Liver (tissue), 9 donors: ENCODE results near the gene ENTR1. TPM values are rescaled to one million over a fixed set of nuclear protein-coding genes. Genes with fewer than 3 reads are reported as not detected.

Experiments used
- DNase-seq: peaks from one replicate; pipeline ENCODE4 v3.0.0-alpha.2; 2017; ENCODE audit warnings: low spot score
- H3K27ac ChIP-seq, 2 donors: one replicate each; pipeline ENCODE4 v1.7.0; 2013; ENCODE audit warnings: inconsistent platforms in 2 of 2, low read length in 2 of 2, control low read depth in 1 of 2, low read depth in 1 of 2, mild to moderate bottlenecking in 1 of 2
- H3K27me3 ChIP-seq, 4 donors: one replicate each; pipeline versions ENCODE4 v1.6.1 to v1.7.0; 2013; ENCODE audit warnings: low read length in 3 of 4, inconsistent platforms in 1 of 4, mild to moderate bottlenecking in 1 of 4, moderate library complexity in 1 of 4; ENCODE audit not compliant: control insufficient read depth in 4 of 4, insufficient read depth in 4 of 4
- H3K36me3 ChIP-seq, 4 donors: one replicate each; pipeline versions ENCODE4 v1.6.1 to v1.7.0; 2013; ENCODE audit warnings: low read length in 3 of 4, mild to moderate bottlenecking in 3 of 4, low read depth in 1 of 4, moderate library complexity in 1 of 4; ENCODE audit not compliant: control insufficient read depth in 4 of 4, insufficient read depth in 3 of 4
- H3K4me1 ChIP-seq, 4 donors: one replicate each; pipeline versions ENCODE4 v1.6.1 to v1.7.0; 2013; ENCODE audit warnings: low read length in 3 of 4, mild to moderate bottlenecking in 3 of 4, moderate library complexity in 1 of 4; ENCODE audit not compliant: control insufficient read depth in 4 of 4, insufficient read depth in 4 of 4
- H3K4me3 ChIP-seq, 3 donors: one replicate each; pipeline versions ENCODE4 v1.6.1 to v1.7.0; 2013; ENCODE audit warnings: low read length in 3 of 3, control low read depth in 1 of 3, low read depth in 1 of 3, mild to moderate bottlenecking in 1 of 3
- H3K9ac ChIP-seq, 2 donors: one replicate each; pipeline ENCODE4 v1.7.0; 2013; ENCODE audit warnings: low read length in 2 of 2, mild to moderate bottlenecking in 2 of 2, moderate library complexity in 2 of 2, control low read depth in 1 of 2, low read depth in 1 of 2
- H3K9me3 ChIP-seq, 4 donors: one replicate each; pipeline versions ENCODE4 v1.6.1 to v1.7.0; 2013; ENCODE audit warnings: low read length in 3 of 4; ENCODE audit not compliant: control insufficient read depth in 4 of 4
- CTCF ChIP-seq: fragments of 150-350 bp; IDR thresholded peaks from 2 replicates; pipeline ENCODE4 v1.5.1; 2017; ENCODE audit warnings: improper control_type of control experiment, low read depth, low read length; ENCODE audit not compliant: missing input control
- FOXA1 ChIP-seq: IDR thresholded peaks from 2 replicates; pipeline ENCODE4 v1.6.1; 2016; ENCODE audit warnings: antibody characterized with exemption
- GABPA ChIP-seq, 2 donors: IDR thresholded peaks in 1 of 2; conservative IDR thresholded peaks in 1 of 2; 2 replicates each; pipeline ENCODE4 v1.6.1; 2016; ENCODE audit warnings: antibody characterized with exemption in 2 of 2, mild to moderate bottlenecking in 1 of 2, moderate library complexity in 1 of 2
- HNF4A ChIP-seq, 2 donors: conservative IDR thresholded peaks; 2 replicates each; pipeline ENCODE4 v1.6.1; 2016; ENCODE audit warnings: antibody characterized with exemption in 2 of 2, mild to moderate bottlenecking in 2 of 2
- NR2F2 ChIP-seq: IDR thresholded peaks from 2 replicates; pipeline ENCODE4 v1.6.1; 2016; ENCODE audit warnings: antibody characterized with exemption
- RXRA ChIP-seq, 2 donors: IDR thresholded peaks; 2 replicates each; pipeline ENCODE4 v1.6.1; 2017 to 2018; ENCODE audit warnings: antibody characterized with exemption in 2 of 2, mild to moderate bottlenecking in 1 of 2
- TAF1 ChIP-seq: conservative IDR thresholded peaks from 2 replicates; pipeline ENCODE4 v1.6.1; 2016; ENCODE audit warnings: antibody characterized with exemption, mild to moderate bottlenecking
- YY1 ChIP-seq: IDR thresholded peaks from 2 replicates; pipeline ENCODE4 v1.6.1; 2016; ENCODE audit warnings: antibody characterized with exemption, mild to moderate bottlenecking
- WGBS: extraction: QIAGEN DNeasy Blood & Tissue Kit; methylation state at CpG from one replicate; pipeline ENCODE4 v1.1.7; 2013; 5-methylcytosine and 5-hydroxymethylcytosine counted together
- polyA plus RNA-seq, 2 donors: library from polyadenylated mRNA; stranded (reverse) in 1 of 2; unstranded in 1 of 2; fragments of 200-250 nt in 1 of 2; fragments of >200 nt in 1 of 2; fragmentation: Nextera tagmentation in 1 of 2; extraction: Ambion mirVana in 1 of 2; gene quantifications; one replicate each; pipeline versions ENCODE4 v1.2.1 to v1.2.3, GENCODE V29; 2013 to 2015
- total RNA-seq, 2 donors: library from RNA; depleted of rRNA; stranded (reverse); fragments of >200 nt; gene quantifications; one replicate each; pipeline ENCODE4 v1.2.3, GENCODE V29; 2014
- TF ChIP-seq, protein P1 (sequence below): IDR thresholded peaks from 2 replicates; pipeline ENCODE4 v1.6.1; 2016; ENCODE audit warnings: antibody characterized with exemption
- donor health status: healthy.
- donor health status: healthy.
- donor health status: healthy.
- donor health status: healthy.
- donor health status: healthy.

ENTR1 gene
- total and polyA plus RNA-seq, 4 donors: 11.0 to 28.1 (median 19.1) TPM

DNA sequence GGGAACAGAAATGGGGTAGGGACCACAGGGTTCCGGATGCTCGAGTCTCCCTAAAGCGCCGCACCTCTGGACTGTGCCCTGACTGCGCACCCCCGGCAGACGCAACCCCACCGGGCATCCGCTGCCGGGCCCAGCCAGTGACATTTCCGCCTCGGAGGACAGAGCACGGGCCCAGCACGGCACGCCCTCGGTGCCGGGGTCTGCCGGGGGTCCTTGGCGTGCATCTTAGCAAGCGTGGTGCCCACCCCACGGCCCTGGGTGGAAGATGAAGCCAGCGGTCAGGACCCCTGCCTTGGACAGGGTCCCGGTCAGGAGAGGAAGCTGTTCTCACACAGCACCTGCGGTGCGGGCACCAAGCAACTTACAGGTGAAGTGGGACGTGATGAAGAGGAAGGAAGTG is 22.2 kb upstream of the ENTR1 start:
- DNase-seq: no peak
- H3K27me3 ChIP-seq: no peaks in the 10 kb centered on the region
- H3K9me3 ChIP-seq: no peaks in the 10 kb centered on the region
- WGBS: 97% methylated on average over 26 of the region's 26 CpGs
- H3K27ac ChIP-seq: no peak overlapping the region
- H3K36me3 ChIP-seq: peaks cover 9 to 23% (median 13%) of the 10 kb centered on the region in 4 donors
- H3K4me3 ChIP-seq: no peak overlapping the region
- peaks cover 3 to 9% (median 7%) of the 10 kb centered on the region in 4 donors for H3K4me1 ChIP-seq
- TF ChIP-seq GABPA (IDR thresholded peaks at IDR 0.05 in 1 of 2, conservative IDR thresholded peaks at IDR 0.05 in 1 of 2) (no peak), TAF1 (no peak), CTCF (no peak), NR2F2 (no peak), FOXA1 (no peak), HNF4A (conservative IDR thresholded peaks at IDR 0.05) (no peak), RXRA (IDR thresholded peaks at IDR 0.05) (no peak), YY1 (no peak)
- H3K9ac ChIP-seq: no peak overlapping the region

DNA sequence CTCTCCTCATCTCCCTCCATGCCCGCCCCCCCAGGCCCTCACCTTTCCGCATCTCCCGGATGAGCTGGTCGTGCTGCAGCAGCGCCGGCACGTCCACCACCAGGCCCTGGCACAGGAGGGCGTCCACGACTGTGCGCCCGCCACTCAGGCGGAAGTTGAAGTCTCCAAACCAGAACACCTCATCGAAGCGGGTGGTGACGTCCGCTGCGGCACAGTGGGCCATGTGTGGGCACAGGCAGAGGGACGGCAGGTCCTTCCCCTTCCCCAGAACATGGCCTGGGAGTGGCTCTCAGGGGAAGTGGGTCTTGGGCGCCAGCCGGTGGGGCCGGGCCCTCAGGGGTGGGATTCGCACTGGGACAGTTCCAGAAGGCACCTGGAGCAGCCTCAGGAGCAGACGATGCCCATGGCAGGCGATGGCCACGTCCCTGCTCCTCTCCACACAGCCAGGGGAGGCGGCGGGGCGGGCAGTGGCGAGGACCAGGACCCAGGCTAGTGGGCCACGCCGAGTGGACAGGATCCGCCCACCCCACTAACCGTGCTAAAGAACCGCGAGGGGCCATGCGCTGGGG is 21.5 kb upstream of the ENTR1 start:
- no peaks in the 10 kb centered on the region for H3K27me3 ChIP-seq
- H3K4me3 ChIP-seq: no peak overlapping the region
- peaks cover 0 to 2% (median under 1%) of the 10 kb centered on the region in 4 donors for H3K4me1 ChIP-seq
- no peak overlapping the region for H3K9ac ChIP-seq
- peaks cover 9 to 23% (median 13%) of the 10 kb centered on the region in 4 donors for H3K36me3 ChIP-seq
- H3K9me3 ChIP-seq: no peaks in the 10 kb centered on the region
- no peak overlapping the region for H3K27ac ChIP-seq
- TF ChIP-seq CTCF: no peak
- TF ChIP-seq GABPA (IDR thresholded peaks at IDR 0.05 in 1 of 2, conservative IDR thresholded peaks at IDR 0.05 in 1 of 2): no peak
- no peak for TF ChIP-seq TAF1
- DNase-seq: no peak
- WGBS: 95% methylated on average over 36 of the region's 36 CpGs

DNA sequence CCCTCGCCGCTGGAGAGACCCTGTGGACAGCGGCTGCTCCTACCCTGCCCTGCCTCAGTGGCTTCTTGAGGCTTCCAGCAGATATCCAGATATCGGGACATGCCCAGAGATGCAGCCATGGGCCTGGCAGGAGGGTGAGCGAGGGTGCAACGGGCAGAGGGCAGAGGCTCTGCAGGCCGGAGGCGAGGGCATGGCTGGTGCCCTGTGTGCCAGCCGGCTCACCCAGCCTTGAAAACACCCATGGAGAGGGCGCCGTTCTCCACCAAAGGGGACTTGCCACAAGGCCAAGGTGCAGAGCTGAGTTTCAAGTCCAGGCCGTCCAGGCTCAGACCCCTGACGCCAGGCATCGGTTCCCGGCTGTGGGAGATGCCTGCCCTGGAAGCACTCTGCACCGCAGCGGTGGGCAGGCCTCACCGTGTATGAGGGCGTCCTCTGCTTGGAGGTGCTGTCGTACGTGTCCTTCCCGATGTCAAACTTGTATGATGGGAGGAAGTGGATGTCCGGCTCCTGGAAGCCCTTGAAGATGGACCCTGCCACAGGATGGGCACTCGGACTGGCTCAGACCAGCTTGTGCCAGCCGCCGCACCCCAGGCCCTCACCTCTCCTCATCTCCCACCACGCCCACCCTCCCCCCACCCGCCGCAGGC is 20.3 kb upstream of the ENTR1 start:
- H3K9me3 ChIP-seq: no peaks in the 10 kb centered on the region
- H3K4me3 ChIP-seq: no peak overlapping the region
- no peak overlapping the region for H3K27ac ChIP-seq
- peaks cover 9 to 23% (median 13%) of the 10 kb centered on the region in 4 donors for H3K36me3 ChIP-seq
- DNase-seq: no peak
- no peaks in the 10 kb centered on the region for H3K4me1 ChIP-seq
- no peaks in the 10 kb centered on the region for H3K27me3 ChIP-seq
- H3K9ac ChIP-seq: no peak overlapping the region
- TF ChIP-seq CTCF (no peak), TAF1 (no peak), HNF4A (conservative IDR thresholded peaks at IDR 0.05) (no peak)
- TF ChIP-seq, protein P1, sequence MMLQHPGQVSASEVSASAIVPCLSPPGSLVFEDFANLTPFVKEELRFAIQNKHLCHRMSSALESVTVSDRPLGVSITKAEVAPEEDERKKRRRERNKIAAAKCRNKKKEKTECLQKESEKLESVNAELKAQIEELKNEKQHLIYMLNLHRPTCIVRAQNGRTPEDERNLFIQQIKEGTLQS: no peak
- 94% methylated on average over 29 of the region's 29 CpGs for WGBS
